Hepatocyte (in vitro differentiated cells): ENCODE measurements around the gene ZBP1.

Experiments
- CTCF ChIP-seq: fragments of 200-600 bp; sonication (generic); IDR thresholded peaks from 2 replicates; pipeline ENCODE4 v1.5.1; 2016; ENCODE audit warnings: antibody characterized with exemption, mild to moderate bottlenecking; ENCODE audit not compliant: poor library complexity
- EZH2 ChIP-seq: fragments of 200-600 bp; sonication (generic); IDR thresholded peaks from 2 replicates; pipeline ENCODE4 v1.6.1; 2016; ENCODE audit warnings: antibody characterized with exemption, mild to moderate bottlenecking, borderline replicate concordance
- EZH2phosphoT487 ChIP-seq: fragments of 200-600 bp; sonication (generic); IDR thresholded peaks from one replicate; pipeline ENCODE4 v1.6.1; 2018; ENCODE audit warnings: antibody characterized with exemption, mild to moderate bottlenecking, low read depth, moderate library complexity; ENCODE audit not compliant: unreplicated experiment, severe bottlenecking

GRCh38 chr20:57624124-57624523 lies 3.9 kb upstream of the ZBP1 start:
- no peak for TF ChIP-seq CTCF
- no peak for TF ChIP-seq EZH2
- no peak for TF ChIP-seq EZH2phosphoT487
